GM18519 (cell line): Measurements from ENCODE around the gene HMCN1.

Source experiments
- ATAC-seq: cut with Tn5 transposase; IDR thresholded peaks from one replicate; pipeline ENCODE4 v1.9.1; 2021; ENCODE audit warnings: mild to moderate bottlenecking, moderate library complexity; ENCODE audit not compliant: unreplicated experiment, low FRiP score

HMCN1 gene

GRCh38 chr1:186002406-186002805 lies 268.2 kb downstream of the HMCN1 start:
- ATAC-seq = no peak

GRCh38 chr1:186009039-186009737 lies 275.0 kb downstream of the HMCN1 start:
- no peak for ATAC-seq

GRCh38 chr1:186014370-186015037 lies 280.3 kb downstream of the HMCN1 start:
- no peak for ATAC-seq

GRCh38 chr1:186016856-186017255 lies 282.7 kb downstream of the HMCN1 start:
- no peak for ATAC-seq

- no peak for ATAC-seq
Measured at GRCh38 chr1:186022184-186022583, 288.0 kb downstream of the HMCN1 start.

GRCh38 chr1:186026946-186027345 lies 292.8 kb downstream of the HMCN1 start:
- ATAC-seq = no peak

- no peak for ATAC-seq
Measured at GRCh38 chr1:186027621-186028020, 293.4 kb downstream of the HMCN1 start.

GRCh38 chr1:186030453-186030852 lies 296.3 kb downstream of the HMCN1 start:
- ATAC-seq = no peak

- ATAC-seq = no peak
Measured at GRCh38 chr1:186033847-186034271, 299.7 kb downstream of the HMCN1 start.

- ATAC-seq = no peak
Measured at GRCh38 chr1:186042230-186042629, 308.0 kb downstream of the HMCN1 start.

- ATAC-seq = no peak
Measured at GRCh38 chr1:186043296-186043695, 309.1 kb downstream of the HMCN1 start.

- no peak for ATAC-seq
Measured at GRCh38 chr1:186044079-186044685, 310.0 kb downstream of the HMCN1 start.

- ATAC-seq = no peak
Measured at GRCh38 chr1:186046437-186047211, 312.4 kb downstream of the HMCN1 start.

GRCh38 chr1:186050360-186050759 lies 316.2 kb downstream of the HMCN1 start:
- ATAC-seq = no peak

- ATAC-seq = no peak
Measured at GRCh38 chr1:186054003-186054402, 319.8 kb downstream of the HMCN1 start.

GRCh38 chr1:186054932-186055331 lies 320.7 kb downstream of the HMCN1 start:
- ATAC-seq = no peak

- ATAC-seq = no peak
Measured at GRCh38 chr1:186055846-186056245, 321.7 kb downstream of the HMCN1 start.

GRCh38 chr1:186057086-186057485 lies 322.9 kb downstream of the HMCN1 start:
- ATAC-seq = no peak

GRCh38 chr1:186059311-186059710 lies 325.1 kb downstream of the HMCN1 start:
- no peak for ATAC-seq

- ATAC-seq = no peak
Measured at GRCh38 chr1:186059752-186060151, 325.6 kb downstream of the HMCN1 start.

- no peak for ATAC-seq
Measured at GRCh38 chr1:186060226-186060625, 326.0 kb downstream of the HMCN1 start.
